HG03060 (cell line): ENCODE measurements around the gene PARD3B.
"Not testable (repeated sequence)": the region's sequence is repeated elsewhere in the genome, so short reads cannot be mapped to it uniquely, and the experiment has no call there.

Source experiments
- ATAC-seq: cut with Tn5 transposase; IDR thresholded peaks from one replicate; pipeline ENCODE4 v1.9.1; 2021; ENCODE audit warnings: low read depth, moderate number of reproducible peaks; ENCODE audit not compliant: unreplicated experiment

The PARD3B gene

GRCh38 chr2:205464681-205465080 is 919.4 kb downstream of the PARD3B start:
- ATAC-seq: no peak

DNA sequence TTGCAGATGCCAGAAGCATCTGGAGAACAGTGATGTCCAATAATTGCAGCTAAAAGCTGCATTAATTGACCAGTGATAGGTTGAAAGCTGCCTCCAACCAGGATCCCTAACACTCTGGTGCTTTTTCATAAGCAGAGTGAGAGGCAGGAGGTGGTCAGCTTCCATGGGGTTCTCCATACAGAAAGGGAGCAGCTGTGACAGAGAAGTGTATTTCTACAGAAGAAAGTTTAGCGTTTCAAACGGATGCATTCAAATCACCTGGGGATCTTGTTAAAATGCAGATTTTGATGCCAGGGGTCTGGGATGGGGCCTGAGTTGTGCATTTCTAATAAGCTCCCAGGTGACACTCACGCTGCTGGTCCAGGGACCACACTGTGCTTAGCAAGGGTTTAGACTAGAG is 920.5 kb downstream of the PARD3B start:
- no peak for ATAC-seq

DNA sequence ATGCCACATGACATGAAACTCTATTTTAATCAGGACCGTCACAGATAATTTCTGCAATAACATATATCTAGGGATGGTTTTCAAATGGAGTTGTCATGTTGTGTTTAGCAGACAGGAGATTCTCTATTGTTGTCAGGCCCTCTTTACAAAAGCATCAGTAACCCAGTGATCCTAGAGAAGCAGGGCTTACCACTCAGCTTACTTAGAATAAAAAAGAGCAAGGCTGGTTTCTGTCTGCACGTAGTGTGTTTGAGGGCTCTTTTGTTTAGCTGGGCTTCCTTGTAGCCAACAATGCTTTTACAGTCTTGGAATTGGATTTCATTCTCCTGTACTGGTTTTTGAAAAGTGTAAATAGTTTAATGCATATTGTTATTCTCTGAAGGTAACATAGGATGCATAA is 926.5 kb downstream of the PARD3B start:
- no peak for ATAC-seq

GRCh38 chr2:205473791-205474190 is 928.5 kb downstream of the PARD3B start:
- no peak for ATAC-seq

DNA sequence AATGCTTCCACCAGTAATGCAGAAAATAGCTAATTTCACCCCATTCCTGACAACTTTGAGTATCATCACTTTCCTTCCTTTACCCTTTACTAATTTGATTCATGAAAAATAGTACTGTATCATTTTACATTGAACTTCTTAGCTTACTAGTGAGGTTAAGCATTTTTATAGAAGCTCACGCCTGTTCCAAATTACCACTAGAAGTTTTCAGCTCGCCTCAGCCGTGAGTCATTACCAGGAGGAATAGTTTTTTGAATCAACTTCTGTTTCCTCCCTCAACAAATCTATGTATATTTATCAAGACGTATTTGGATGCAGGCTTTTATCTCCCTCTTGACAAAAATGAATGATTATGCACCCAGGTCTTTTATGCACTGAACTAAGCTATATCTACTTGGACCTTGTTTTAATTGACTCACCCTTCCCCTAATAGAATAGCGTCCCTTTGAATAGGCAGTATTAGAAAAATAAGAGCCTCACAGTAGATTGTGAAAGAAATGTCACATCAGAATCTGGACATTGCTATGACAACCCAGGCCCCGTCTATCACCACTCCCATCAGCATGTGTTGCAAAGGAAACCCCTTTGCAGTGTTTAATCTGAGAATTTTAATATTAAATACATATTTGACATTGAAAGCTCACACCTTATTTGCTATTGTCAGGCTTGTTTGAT is 929.6 kb downstream of the PARD3B start:
- no peak for ATAC-seq

GRCh38 chr2:205475416-205475768 is 930.1 kb downstream of the PARD3B start:
- no peak for ATAC-seq

GRCh38 chr2:205477016-205477705 is 931.9 kb downstream of the PARD3B start:
- ATAC-seq: no peak

DNA sequence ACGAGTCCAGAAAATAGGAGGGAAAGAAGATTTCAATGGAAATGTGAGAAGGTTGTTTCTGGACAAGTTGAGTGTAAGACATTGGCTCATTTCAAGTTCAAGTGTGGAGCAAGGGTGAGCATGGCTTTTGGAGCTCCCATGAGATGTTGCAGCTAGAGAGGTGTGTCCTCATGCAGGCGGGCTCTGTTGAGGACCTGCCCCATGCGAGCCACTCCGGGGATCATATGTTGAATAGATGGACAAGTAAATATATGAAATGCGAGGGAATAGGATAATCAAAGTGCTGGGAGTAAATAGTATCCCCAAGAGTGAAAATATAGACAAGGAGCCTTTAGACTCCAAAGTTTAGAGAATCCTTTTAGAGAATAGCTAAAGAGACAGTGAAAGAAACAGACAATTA is 936.6 kb downstream of the PARD3B start:
- no peak for ATAC-seq

DNA sequence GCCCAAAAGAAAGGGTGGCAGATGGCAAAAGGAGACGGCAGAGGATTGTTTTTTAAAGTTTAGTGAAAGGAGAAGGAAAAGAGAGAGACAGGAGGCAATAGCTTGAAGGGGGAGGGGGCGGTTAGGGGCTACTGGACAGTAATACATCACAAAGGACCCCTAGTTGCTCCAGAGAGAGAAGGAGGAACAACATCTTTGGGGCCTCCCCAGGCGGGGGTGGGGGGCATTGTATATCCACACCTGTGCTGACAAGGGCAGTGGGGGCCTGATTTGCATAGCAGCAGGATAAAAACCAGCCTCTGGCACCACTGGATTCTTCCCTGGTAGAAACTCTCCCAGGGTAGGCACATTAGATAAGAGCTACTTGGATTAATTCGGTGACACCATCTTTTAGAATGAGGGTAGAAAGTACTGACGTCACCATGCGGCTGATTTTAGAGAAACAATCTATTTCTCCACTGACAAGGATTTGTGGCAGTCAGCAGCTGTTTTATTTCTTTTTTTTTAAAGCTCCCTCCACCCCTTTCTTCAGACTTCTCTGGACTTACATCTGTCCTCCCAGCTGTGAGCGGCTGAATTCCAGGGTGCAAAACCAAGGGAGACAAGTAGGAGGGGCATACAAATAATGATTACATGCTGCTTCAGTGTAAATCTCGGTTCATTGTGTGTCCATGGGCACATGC is 937.3 kb downstream of the PARD3B start:
- ATAC-seq: no peak

DNA sequence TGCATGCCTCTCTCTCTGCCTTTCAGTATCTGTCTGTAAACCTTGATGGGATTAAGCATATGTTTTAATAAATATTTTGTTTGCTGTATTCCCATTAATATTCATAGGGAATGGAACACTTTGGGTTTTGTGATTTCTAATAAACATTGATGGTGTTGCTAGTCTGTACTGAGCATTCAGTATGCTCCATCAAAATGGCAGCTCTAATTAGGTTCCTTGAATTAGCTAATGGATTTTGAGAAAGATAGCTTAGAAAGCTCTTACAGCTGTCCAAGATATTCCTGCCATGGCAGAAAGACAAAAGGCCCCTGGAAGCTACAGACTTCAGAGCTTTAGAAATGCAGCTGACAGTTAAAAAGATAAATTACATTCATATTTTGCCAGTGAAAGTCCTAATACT is 937.8 kb downstream of the PARD3B start:
- ATAC-seq: no peak

DNA sequence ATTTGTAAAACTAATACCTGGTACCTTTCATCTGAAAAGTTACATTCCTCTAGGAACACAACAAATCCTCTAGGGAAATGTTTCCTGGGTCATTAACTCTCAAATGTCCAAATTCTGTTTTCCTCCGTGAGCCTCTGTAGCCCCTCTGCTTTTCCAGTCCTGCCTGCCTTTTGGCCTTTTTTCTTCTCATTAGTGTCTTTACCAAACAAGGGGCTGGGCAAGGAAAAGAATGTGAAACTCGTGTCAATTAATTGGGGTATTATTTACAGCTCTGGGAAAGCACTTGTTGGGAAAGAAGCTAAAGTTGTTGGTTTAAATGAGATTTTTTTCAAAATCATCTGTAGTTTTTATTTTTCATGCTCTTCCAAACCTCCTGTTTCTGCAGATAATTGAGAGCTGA is 938.9 kb downstream of the PARD3B start:
- no peak for ATAC-seq

GRCh38 chr2:205484764-205485163 is 939.5 kb downstream of the PARD3B start:
- no peak for ATAC-seq

DNA sequence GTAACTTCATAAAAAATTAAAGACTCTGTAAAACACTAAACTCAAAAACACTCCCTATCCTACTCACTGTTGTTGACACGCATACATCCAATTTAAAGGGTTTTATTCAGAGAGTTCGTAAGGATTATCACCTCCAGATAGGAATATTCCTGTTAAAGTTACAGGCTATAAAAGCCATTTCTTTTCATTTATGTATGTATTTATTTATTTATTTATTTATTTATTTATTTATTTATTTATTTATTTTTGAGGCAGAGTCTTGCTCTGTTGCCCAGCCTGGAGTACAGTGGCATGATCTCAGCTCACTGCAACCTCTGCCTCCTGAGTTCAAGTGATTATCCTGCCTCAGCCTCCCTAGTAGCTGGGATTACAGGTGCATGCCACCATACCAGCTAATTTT is 948.3 kb downstream of the PARD3B start:
- ATAC-seq: not testable (repeated sequence)

GRCh38 chr2:205494537-205495235 is 949.4 kb downstream of the PARD3B start:
- ATAC-seq: no peak

GRCh38 chr2:205495819-205496218 is 950.5 kb downstream of the PARD3B start:
- no peak for ATAC-seq

GRCh38 chr2:205496370-205496769 is 951.1 kb downstream of the PARD3B start:
- no peak for ATAC-seq

DNA sequence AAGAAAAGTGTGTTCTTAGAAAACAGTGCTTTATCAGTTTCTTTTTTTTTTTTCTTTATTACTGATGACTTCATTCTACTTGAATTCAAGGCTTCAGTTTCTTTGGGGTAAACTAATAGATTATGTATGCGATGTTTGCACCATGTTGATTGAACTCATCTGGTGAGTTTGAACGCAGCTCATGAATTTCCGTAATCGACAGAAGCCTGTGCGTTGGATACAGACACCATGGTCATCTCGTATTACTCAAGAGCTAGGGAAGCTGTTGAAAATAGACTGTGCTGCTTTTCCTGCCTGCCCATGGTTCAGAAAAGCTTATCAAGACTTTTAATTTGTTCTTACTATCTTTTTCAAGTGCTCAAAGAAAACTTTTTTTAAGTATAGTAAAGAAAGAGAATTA is 951.5 kb downstream of the PARD3B start:
- ATAC-seq: no peak

DNA sequence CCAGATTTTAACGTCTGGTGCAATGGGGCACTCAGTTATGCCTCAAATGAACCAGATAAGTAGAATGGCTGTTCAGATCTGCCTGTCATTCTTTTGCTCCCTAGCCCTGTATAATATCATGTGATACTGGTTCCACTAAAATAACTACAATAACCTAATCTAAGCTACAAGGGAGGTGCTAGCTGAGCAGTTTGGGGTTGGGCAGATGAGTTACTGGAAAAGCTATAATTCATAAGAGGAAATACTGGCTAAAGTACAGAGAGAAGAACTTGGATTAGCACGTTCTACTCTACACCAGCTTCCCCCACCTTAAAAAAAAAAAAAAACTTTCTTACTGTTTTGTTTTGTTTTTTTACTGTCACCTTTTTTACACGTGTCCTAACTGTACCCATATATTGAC is 953.7 kb downstream of the PARD3B start:
- no peak for ATAC-seq

DNA sequence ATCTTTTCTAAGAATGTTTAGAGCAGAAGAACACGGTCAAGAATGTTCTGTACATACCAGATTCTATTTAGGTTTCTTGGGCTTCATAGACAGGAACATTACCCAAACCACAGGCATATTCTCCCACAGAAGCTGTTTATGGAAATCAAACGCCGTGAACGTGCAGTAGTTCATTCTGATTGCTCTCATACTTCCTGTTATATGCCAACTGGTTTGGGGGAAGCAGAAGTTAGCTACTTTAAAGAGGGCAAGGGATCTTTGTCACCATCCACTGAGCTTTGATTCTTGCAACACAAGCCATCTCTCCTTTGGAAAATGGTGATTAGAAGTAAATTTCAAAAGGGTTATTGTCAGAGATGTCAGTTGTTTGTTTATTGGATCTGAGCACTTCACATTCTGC is 954.8 kb downstream of the PARD3B start:
- no peak for ATAC-seq

DNA sequence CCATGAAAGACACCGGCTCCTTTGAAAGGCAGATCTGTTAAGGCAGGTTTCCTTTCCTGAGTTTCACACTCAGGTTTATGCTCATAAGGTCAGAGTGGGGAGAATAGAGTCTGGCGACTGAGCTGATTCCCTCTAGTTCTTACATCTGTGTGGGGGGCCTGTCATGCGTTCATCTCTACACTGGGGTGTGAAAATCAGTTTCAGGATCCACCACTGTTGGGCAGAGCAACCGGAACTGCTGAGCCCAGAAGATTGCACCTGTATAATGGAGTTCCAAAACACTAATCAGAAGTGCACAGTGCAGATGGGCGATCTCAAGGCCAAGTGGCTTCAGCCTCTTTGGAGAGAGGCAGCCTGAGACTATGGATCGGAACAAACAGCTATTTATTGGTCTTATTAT is 955.7 kb downstream of the PARD3B start:
- ATAC-seq: no peak

DNA sequence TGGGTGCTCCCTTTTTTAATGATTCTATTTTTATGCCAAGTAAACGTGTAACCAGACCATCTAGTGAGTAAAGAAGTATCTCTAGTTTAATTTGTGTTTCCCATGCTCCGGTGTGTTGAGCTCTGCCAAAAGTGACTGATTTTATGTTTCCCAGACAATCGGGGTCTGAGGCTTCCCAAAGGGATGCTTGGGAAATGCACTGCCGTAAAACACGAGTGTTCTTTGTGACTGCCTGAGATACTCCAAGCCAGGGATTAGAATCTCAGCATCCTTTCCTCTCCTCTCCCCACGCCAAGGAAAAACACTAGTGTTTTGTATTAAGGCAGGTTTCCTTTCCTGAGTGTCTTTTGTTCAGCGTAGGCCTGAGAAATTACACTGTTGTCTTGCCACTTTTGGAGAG is 956.6 kb downstream of the PARD3B start:
- ATAC-seq: no peak
